Kidney capillary endothelial cell (primary cell): Measurements from ENCODE around the gene TAPBPL.
A peak's percentile ranks its signal among the peaks of the same experiment; 100 is the strongest.
"Not testable (repeated sequence)": the region's sequence is repeated elsewhere in the genome, so short reads cannot be mapped to it uniquely, and the experiment has no call there.

Source experiments
- DNase-seq: peaks from one replicate; pipeline ENCODE4 v3.0.0-alpha.2; 2018; ENCODE audit warnings: low spot score

TAPBPL gene

DNA sequence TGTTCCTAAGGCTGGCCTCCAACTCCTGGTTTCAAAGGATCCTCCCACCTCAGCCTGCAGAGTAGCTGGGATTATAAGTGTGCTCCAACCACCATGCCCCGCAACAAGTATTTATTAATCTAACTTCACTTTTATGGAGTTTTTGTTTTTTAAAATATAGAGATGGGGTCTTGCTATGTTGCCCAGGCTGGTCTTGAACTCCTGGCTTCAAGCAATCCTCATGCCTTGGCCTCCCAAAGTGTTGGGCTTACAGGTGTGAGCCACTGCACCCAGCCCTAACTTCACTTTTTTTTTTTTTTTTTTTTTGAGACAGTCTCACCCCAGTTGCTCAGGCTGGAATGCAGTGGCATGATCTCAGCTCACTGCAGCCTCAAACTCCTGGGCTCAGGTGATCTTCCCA lies 38.8 kb downstream of the TAPBPL start:
- DNase-seq = not testable (repeated sequence)

GRCh38 chr12:6492838-6493496 lies 41.1 kb downstream of the TAPBPL start, which contains the start of gene MRPL51:
Gene MRPL51 (minus strand): TSS chr12:6493262. CDS start chr12:6493136, 126 bp downstream.
- peak; percentile 92 for DNase-seq

DNA sequence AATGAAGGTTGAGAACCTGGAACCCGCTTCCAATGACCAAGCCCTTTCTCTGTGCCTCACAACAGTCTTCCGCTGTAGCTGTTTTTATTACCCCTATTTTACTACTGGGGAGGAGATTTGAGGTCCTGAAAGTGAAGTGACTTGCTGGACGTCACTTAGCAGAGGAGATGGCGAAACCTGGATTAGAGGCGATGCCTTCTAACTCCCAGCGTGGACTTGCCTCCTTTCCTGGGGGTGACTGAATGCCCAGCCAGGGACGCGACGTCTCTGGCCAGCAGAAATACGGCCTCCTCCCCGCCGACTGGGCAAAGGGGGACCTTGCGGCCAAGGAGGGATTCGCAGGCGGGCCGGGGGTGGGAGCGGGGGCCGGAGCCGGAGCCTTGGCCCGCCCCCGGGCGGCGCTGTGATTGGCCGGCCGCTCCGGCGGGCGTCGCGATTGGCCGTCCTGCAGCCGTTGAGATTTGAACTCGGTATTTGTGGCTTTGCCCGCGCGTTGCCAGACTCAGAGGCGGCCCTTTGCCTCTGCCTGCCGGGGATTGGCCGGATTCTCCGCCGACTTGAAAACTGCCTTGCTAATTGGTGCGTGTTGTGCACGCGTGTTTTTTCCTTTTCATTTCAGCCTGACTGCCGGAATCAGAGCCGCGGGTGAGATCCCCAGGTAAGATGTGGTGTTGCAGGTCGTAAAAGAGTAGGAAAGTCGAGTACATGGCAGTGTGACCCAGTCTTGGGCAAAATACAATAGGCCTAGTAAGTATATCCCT lies 41.8 kb downstream of the TAPBPL start, which contains the start of gene NCAPD2:
TSS of gene NCAPD2 (plus strand) at position 606 of the 761 bp plus-strand sequence. CDS start 997 bp downstream, outside the sequence.
- DNase-seq = peak; percentile 96

DNA sequence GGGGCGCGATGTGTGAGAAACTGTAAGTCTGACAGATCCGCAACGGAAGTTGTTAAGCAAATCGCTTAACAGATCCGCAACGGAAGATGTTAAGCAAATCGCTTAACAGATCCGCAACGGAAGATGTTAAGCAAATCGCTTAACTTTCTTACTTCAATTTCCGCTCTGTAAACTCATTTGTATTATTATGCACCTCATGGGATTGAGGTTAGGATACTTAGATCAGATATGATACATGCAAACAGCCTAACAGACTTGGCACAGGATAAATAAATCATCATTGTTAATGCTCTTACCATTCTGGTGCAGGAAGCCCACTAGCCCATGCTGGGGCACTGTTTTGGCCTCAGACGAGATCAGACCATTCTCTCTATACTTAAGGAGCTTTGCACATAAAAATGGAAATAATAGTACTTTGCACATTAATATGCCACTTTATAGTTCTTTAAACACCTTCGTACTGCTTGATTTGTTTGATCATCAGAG lies 42.5 kb downstream of the TAPBPL start:
- peak; percentile 52 for DNase-seq

DNA sequence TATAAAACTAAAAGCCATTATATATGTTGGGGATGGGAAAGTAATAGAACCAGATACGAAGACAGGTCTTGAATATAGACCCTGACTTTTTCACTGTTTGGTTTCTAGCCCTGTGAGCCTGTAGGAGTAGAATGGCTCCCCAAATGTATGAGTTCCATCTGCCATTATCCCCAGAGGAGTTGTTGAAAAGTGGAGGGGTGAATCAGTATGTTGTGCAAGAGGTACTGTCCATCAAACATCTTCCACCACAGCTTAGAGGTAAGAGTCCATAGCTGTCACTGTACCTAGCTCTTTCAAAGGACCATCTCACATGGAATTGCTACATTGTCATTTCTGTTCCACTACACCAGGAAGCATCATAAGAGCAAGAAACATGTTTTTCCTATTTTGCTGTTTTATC lies 43.1 kb downstream of the TAPBPL start:
- DNase-seq = no peak

GRCh38 chr12:6497291-6497690 lies 45.4 kb downstream of the TAPBPL start:
- DNase-seq = not testable (repeated sequence)

- no peak for DNase-seq
Observed at GRCh38 chr12:6500466-6500865, 48.6 kb downstream of the TAPBPL start.

GRCh38 chr12:6507102-6507998 lies 55.5 kb downstream of the TAPBPL start:
- no peak for DNase-seq

GRCh38 chr12:6508087-6508486 lies 56.2 kb downstream of the TAPBPL start:
- DNase-seq = no peak
